Measurements from ENCODE around the gene BANF2.

BANF2 gene

GRCh38 chr20:17735959-17736621 lies 36.3 kb downstream of the BANF2 start:
- no peak for DNase-seq

- no peak for DNase-seq
Observed at GRCh38 chr20:17738154-17738553, 38.4 kb downstream of the BANF2 start.

- DNase-seq = no peak
Observed at GRCh38 chr20:17741220-17741619, 41.5 kb downstream of the BANF2 start.

- no peak for DNase-seq
Observed at GRCh38 chr20:17742731-17743130, 43.0 kb downstream of the BANF2 start.

GRCh38 chr20:17743677-17744076 lies 43.9 kb downstream of the BANF2 start:
- no peak for DNase-seq

GRCh38 chr20:17747431-17747846 lies 47.7 kb downstream of the BANF2 start:
- DNase-seq = no peak

GRCh38 chr20:17748279-17748678 lies 48.5 kb downstream of the BANF2 start:
- no peak for DNase-seq

- no peak for DNase-seq
Observed at GRCh38 chr20:17749626-17749977, 49.8 kb downstream of the BANF2 start.

GRCh38 chr20:17749978-17750721 lies 50.4 kb downstream of the BANF2 start:
- DNase-seq = no peak

GRCh38 chr20:17750722-17751045 lies 50.9 kb downstream of the BANF2 start:
- DNase-seq = no peak

GRCh38 chr20:17751640-17752039 lies 51.9 kb downstream of the BANF2 start:
- no peak for DNase-seq

- DNase-seq = no peak
Observed at GRCh38 chr20:17752459-17752858, 52.7 kb downstream of the BANF2 start.

GRCh38 chr20:17753516-17753915 lies 53.8 kb downstream of the BANF2 start:
- DNase-seq = no peak

- no peak for DNase-seq
Observed at GRCh38 chr20:17756529-17756928, 56.8 kb downstream of the BANF2 start.

GRCh38 chr20:17757496-17757895 lies 57.7 kb downstream of the BANF2 start:
- DNase-seq = no peak

GRCh38 chr20:17758010-17758409 lies 58.2 kb downstream of the BANF2 start:
- DNase-seq = no peak

- DNase-seq = no peak
Observed at GRCh38 chr20:17758512-17758911, 58.7 kb downstream of the BANF2 start.

GRCh38 chr20:17759449-17759848 lies 59.7 kb downstream of the BANF2 start:
- no peak for DNase-seq

- no peak for DNase-seq
Observed at GRCh38 chr20:17761604-17762003, 61.8 kb downstream of the BANF2 start.

GRCh38 chr20:17762243-17762872 lies 62.6 kb downstream of the BANF2 start:
- no peak for DNase-seq

GRCh38 chr20:17762873-17763557 lies 63.2 kb downstream of the BANF2 start:
- no peak for DNase-seq

GRCh38 chr20:17765017-17765416 lies 65.3 kb downstream of the BANF2 start:
- no peak for DNase-seq

GRCh38 chr20:17765584-17765983 lies 65.8 kb downstream of the BANF2 start:
- DNase-seq = no peak

GRCh38 chr20:17766226-17766625 lies 66.5 kb downstream of the BANF2 start:
- no peak for DNase-seq

Data from CD4-positive, alpha-beta T cell treated with Interferon gamma for 1 hour (primary cell).